HepG2 (cell line): Measurements from ENCODE around the gene C14orf119. TPM values are rescaled to one million over a fixed set of nuclear protein-coding genes. Genes with fewer than 3 reads are reported as not detected.

ENCODE experiments used
- ATF7-NPFF ChIP-seq: sonication (generic); formaldehyde crosslinking; IDR thresholded peaks from 2 replicates; pipeline ENCODE4 v1.8.1; 2023; ENCODE audit warnings: mild to moderate bottlenecking, low read depth, missing genetic modification reagents, moderate library complexity
- EP300 ChIP-seq, 3 experiments: sonication (generic) in 1 of 3; formaldehyde crosslinking in 1 of 3; IDR thresholded peaks; 2 replicates each; pipeline versions ENCODE4 v1.5.1 to v1.6.1; 2011 to 2020; ENCODE audit warnings: low read depth in 2 of 3, low read length in 2 of 3, borderline replicate concordance in 1 of 3, improper control_type of control experiment in 1 of 3, mild to moderate bottlenecking in 1 of 3, missing genetic modification reagents in 1 of 3, moderate library complexity in 1 of 3
- GATAD2A ChIP-seq: IDR thresholded peaks from 2 replicates; pipeline ENCODE4 v1.6.1; 2016
- MAFF ChIP-seq: IDR thresholded peaks from 2 replicates; pipeline ENCODE4 v1.6.1; 2011; ENCODE audit warnings: low read depth, low read length, improper control_type of control experiment
- MXD1 ChIP-seq: sonication (generic); formaldehyde crosslinking; IDR thresholded peaks from 2 replicates; pipeline ENCODE4 v1.4.0; 2020; ENCODE audit warnings: mild to moderate bottlenecking, missing genetic modification reagents
- ONECUT2 ChIP-seq: sonication (generic); formaldehyde crosslinking; IDR thresholded peaks from 2 replicates; pipeline ENCODE4 v1.4.0; 2020; ENCODE audit warnings: missing genetic modification reagents
- PAWR ChIP-seq: sonication (generic); formaldehyde crosslinking; IDR thresholded peaks from 2 replicates; pipeline ENCODE4 v1.4.0; 2020; ENCODE audit warnings: missing genetic modification reagents, mild to moderate bottlenecking, borderline replicate concordance
- POGK ChIP-seq: sonication (generic); formaldehyde crosslinking; conservative IDR thresholded peaks from 2 replicates; pipeline ENCODE4 v1.8.0; 2022; ENCODE audit warnings: mild to moderate bottlenecking, moderate library complexity, missing genetic modification reagents
- RXRB ChIP-seq: IDR thresholded peaks from 2 replicates; pipeline ENCODE4 v1.6.1; 2016; ENCODE audit warnings: borderline replicate concordance, missing genetic modification reagents, missing compliant biosample characterization
- SALL1 ChIP-seq: sonication (generic); formaldehyde crosslinking; IDR thresholded peaks from 2 replicates; pipeline ENCODE4 v1.8.0; 2022; ENCODE audit warnings: mild to moderate bottlenecking, missing genetic modification reagents
- U2AF2 ChIP-seq: fragments of 200-400 bp; formaldehyde crosslinking; IDR thresholded peaks from 2 replicates; pipeline ENCODE4 v1.6.1; 2017; ENCODE audit warnings: low read depth, mild to moderate bottlenecking, low read length
- ZHX2 ChIP-seq, 2 experiments: sonication (generic) in 1 of 2; formaldehyde crosslinking in 1 of 2; IDR thresholded peaks; 2 replicates each; pipeline versions ENCODE4 v1.6.1 to v1.9.0; 2014 to 2022; ENCODE audit warnings: antibody characterized with exemption in 1 of 2, borderline replicate concordance in 1 of 2, inconsistent platforms in 1 of 2, low read depth in 1 of 2, missing genetic modification reagents in 1 of 2
- ZNF18 ChIP-seq: sonication (generic); formaldehyde crosslinking; IDR thresholded peaks from 2 replicates; pipeline ENCODE4 v1.8.0; 2022; ENCODE audit warnings: mild to moderate bottlenecking, missing genetic modification reagents; ENCODE audit not compliant: insufficient replicate concordance
- ZNF333 ChIP-seq: sonication (generic); formaldehyde crosslinking; IDR thresholded peaks from 2 replicates; pipeline ENCODE4 v1.4.0; 2020; ENCODE audit warnings: mild to moderate bottlenecking, missing genetic modification reagents, borderline replicate concordance
- ZNF616 ChIP-seq: sonication (generic); formaldehyde crosslinking; IDR thresholded peaks from 2 replicates; pipeline ENCODE4 v1.5.0; 2020; ENCODE audit warnings: low read depth, mild to moderate bottlenecking, missing genetic modification reagents
- ZNF652 ChIP-seq: IDR thresholded peaks from 2 replicates; pipeline ENCODE4 v1.6.1; 2016; ENCODE audit warnings: low read depth, borderline replicate concordance
- polyA plus RNA-seq, 8 experiments: library from polyadenylated mRNA; depleted of rRNA in 3 of 8; stranded (reverse) in 7 of 8; unstranded in 1 of 8; fragments of >200 nt; fragmentation: Illumina TruSeq in 4 of 8; extraction: Trizol in 4 of 8; gene quantifications; 2 replicates each; pipeline versions ENCODE4 v1.2.1 to v1.2.3, GENCODE V29; 2011 to 2016; ENCODE audit warnings: low read depth in 4 of 8, missing spikeins in 1 of 8, mixed read lengths in 1 of 8; ENCODE audit not compliant: insufficient read depth in 1 of 8
- total RNA-seq, 5 experiments: library from RNA; depleted of rRNA; stranded (reverse); fragments of >200 nt; fragmentation: Illumina TruSeq; extraction: Trizol; gene quantifications; 2 replicates each; pipeline ENCODE4 v1.2.3, GENCODE V29; 2016; ENCODE audit warnings: low read depth in 1 of 5

The C14orf119 gene
- total and polyA plus RNA-seq, 2 of the 13 experiments (the other 11 are each of a cell fraction or from before 2014, with no cell fraction given), result 117 to 206 TPM

- TF ChIP-seq ZHX2 (IDR thresholded peaks at IDR 0.05; ENCODE audit: low read depth) (peak; percentile 60; the same call in 1 of the 2 replicates), ZHX2 (CRISPR knock-in tag; IDR thresholded peaks at IDR 0.05; ENCODE audit: borderline replicate concordance) (no peak), POGK (CRISPR knock-in tag) (peak; percentile 91; the same call in 1 of the 2 replicates), ZNF616 (CRISPR knock-in tag) (no peak), RXRB (CRISPR knock-in tag) (peak; percentile 73; the same call in 1 of the 2 replicates), ATF7-NPFF (CRISPR knock-in tag) (peak; percentile 72; the same call in 1 of the 2 replicates), MAFF (0 out of 2 replicates have a peak, but pooled peaks have one; percentile 8), ZNF18 (CRISPR knock-in tag) (no peak), GATAD2A (CRISPR knock-in tag) (peak; percentile 84), MXD1 (CRISPR knock-in tag) (peak; percentile 92), EP300 (IDR thresholded peaks at IDR 0.05; ENCODE audit: low read depth in 2 of 2, low read length in 2 of 2) (peak in 1 of 2 experiments; percentile 66; a peak in 1 of 4 replicates), EP300 (CRISPR knock-in tag; IDR thresholded peaks at IDR 0.05; ENCODE audit: borderline replicate concordance) (0 out of 2 replicates have a peak, but pooled peaks have one; percentile 32), PAWR (peak; percentile 94; the same call in 1 of the 2 replicates), ONECUT2 (CRISPR knock-in tag) (no peak), SALL1 (CRISPR knock-in tag) (peak; percentile 89), U2AF2 (no peak), ZNF652 (CRISPR knock-in tag) (no peak; the same call in 1 of the 2 replicates), ZNF333 (CRISPR knock-in tag) (peak; percentile 93; the same call in 1 of the 2 replicates)
Measured at GRCh38 chr14:23057757-23058653, 37.3 kb upstream of the C14orf119 start (continued).
